AG20443 (cell line): Measurements from ENCODE around the gene BBIP1.
"Not testable (repeated sequence)": the region's sequence is repeated elsewhere in the genome, so short reads cannot be mapped to it uniquely, and the experiment has no call there.

ENCODE experiments used
- DNase-seq: peaks from one replicate; pipeline ENCODE4 v3.0.0; 2012; ENCODE audit warnings: low spot score, mixed read lengths

The BBIP1 gene

DNA sequence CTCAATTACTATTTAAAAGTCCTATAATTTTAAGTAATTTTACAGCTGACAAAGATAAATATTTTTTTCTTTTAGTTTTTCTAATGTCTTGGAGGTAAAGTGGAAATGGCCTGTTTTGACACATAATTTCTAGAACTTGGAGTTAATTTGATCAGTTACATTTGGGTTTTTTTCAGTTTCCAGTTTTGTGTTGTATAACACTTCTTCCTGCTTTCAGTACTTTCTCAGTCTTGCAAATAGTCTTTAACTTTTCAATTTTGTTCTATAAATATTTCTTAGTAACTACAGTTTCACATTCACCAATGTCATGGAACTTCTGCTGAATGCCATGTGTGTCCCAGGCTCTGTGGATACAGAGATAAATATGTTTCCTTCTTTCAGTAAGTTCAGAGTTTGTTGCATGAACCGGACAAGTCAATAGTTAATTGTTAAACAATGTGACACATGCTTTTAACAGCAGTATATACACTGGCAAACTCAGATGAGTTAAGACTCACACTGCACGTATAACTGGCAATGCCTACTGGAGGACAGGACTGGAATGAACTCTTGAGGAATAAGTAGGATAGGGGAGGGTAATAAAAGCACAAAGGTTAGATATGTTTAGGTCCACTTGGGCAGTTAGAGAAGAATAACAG lies 5.0 kb upstream of the BBIP1 start:
- DNase-seq: no peak

DNA sequence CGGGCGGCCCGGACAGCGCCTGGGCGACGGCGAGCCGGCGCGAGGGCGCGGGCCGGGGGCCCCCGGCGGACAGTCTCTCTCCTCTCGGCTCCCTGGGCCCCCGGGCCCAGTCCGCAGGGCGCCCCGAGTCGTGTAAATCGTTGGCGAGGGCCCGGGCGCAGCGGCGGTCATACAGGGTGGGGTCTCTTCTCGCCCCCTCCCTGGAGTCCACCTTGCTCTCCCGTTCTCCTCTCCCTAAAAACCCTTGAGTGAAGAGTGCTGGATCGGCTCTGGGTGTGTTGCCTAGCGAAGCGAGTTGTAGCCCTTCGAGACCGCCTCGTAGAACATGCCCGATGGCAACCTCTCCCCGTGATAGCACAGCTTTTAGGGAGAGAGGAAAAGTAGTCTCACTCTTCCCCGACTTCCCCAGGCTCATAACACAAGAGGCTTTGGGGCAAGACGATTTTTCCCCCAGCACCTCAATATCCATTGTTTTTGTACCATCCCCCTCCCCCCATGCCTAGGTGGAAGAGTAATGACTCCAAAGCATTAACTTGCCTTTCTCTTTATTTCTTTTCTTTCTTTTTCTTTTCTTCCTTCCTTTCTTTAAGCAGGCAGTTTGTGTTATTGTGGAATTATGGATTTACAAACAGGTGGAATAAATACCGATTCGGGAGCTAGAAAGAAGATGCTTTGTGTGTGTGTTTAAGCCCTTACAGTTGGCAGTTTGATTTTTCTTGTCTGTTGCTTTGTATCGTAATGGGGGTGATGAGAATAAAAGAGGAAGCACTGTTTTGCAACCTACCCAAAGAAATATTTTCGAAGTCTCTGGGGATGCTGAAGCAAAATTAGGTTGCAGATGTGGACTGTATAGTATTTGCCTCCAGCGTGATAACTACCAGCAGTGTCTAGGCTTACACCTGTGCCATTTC lies 1.2 kb upstream of the BBIP1 start:
- DNase-seq: peak; percentile 15

DNA sequence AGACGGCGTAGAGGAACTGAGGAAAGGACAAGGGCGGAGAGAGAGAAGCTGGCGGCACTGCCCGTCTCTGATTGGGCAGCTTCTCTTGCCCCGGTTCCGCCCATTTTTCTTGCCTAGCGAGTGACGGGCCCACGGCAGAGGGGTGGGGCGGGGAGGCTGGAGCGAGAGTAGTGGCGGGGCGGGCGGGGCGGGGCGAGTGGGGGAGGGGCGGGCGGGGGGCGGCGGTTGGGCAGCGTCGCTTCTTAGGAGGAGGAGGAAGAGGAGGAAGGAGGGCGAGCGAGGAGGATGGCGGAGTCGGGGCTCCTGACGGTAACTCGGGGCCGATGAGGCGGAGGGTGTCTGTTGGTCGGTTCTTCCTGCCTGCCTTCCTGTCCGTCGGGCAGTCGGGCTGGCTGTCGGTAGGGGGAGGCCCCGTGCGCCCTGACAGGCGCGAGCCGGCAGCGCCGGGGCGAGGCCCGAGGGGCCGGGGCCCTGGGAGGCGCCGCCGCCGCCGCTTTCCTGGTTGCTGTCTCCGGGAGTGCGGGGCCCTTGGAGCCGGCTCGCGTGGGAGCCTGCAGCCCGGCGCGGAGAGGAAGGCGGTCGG lies 460 bp upstream of the BBIP1 start, which contains the start of gene SHOC2:
TSS of gene SHOC2 (plus strand) at position 256 of the 583 bp plus-strand sequence. CDS start 44,755 bp downstream, outside the sequence.
- DNase-seq: peak; percentile 93

DNA sequence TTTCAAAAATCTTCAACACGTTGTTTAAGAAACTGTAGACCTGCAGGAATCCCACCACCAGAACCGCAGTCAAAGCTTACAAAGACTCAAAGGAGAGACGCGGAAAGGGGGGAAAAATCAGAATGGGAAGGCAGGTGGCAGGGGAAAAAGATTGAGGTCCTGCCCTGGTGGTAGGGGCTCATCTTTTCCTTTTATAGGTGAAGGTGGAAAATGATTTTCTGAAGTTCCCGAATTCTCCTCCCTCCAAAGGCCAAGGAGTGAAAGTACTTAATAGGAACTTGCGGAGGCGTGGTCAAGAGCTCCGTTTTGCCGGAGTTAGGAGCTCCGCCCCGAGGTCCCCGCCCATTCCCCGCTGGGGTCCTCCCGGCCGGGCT lies 724 bp downstream of the BBIP1 start:
- peak; percentile 95 for DNase-seq

DNA sequence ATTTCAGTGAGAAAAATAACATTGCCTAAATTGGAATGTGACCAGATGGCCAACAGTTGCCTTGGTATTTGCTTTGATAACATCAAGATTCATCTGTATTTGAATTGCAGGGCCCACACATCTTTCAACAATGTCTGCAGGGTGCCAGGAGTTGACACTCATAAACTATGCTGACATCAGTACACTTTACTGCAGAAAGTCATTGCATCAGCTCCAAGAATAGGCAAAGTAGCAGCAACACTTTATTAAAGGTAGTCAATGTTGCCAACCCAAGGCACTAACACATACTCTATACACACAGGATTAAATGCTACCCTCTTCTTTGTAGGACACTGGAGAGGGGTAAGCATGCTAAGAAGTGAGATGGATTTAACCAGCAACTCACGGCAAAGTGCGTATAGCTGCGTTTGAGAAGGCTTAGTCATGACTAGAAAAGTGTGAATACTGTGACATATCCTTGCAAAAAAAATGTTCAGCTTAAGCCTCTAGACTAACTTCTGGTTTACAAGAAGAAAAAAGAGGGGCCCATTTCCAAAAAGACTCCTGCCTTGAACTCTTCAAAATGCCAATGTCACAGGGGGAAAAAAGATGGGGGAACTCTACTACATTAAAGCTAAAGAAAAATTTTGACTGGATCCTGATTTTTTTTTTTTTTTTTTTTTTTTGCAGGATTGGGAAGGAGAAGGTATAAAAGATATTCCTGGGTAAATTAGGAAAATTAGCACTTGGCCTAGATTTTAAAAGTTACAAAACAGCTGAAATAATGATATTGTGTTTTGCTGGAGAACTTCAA lies 2.2 kb downstream of the BBIP1 start:
- peak; percentile 64 for DNase-seq

DNA sequence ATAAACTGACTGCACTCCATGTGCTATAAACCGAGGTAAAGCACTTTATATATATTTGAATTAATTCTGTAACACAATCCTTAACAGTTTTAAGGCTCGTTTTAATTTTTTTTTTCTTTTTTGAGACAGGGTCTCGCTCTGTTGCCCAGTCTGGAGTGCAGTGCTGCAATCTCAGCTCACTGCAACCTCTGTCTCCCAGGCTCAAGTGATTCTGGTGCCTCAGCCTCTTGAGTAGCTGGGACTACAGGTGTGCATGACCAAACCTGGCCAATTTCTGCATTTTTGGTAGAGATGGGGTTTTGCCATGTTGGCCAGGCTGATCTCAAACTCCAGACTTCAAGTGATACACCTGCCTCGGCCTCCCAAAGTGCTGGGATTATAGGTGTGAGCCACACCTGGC lies 3.4 kb downstream of the BBIP1 start:
- DNase-seq: not testable (repeated sequence)

DNA sequence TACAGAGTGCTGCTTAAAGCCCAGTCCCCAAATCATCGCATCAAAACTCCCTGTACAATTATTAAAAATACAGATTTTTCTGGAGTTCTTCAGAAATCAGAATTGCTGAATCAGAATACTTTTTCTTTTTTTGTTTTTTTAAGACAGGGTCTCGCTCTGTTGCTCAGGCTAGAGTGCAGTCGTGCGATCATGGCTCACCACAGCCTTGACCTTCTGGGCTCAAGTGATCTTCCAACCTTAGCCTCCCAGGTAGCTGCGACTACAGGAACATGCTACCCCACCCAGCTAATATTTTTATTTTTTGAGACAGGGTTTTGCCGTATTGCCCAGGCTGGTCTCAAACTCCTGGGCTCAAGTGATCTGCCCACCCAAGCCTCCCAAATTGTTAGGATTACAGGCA lies 3.9 kb downstream of the BBIP1 start:
- DNase-seq: no peak

DNA sequence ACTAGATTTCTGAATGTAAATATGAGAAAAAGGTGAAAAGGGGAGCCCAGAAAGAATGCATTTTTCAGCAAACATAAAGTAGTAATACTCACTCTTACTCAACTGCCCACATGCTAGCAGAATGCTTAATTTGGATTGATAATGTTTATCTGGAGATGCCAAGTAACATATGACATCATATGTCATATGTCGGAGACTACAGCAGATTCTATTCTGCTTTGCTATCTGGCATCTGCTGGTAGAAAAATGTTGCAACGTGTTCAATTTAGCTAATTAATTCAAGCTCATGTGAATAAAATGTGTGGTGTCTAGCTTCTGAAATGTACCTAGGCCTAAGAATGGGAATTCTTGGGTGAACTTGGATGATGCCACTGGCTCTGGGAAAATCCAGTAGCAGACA lies 4.5 kb downstream of the BBIP1 start:
- DNase-seq: no peak

DNA sequence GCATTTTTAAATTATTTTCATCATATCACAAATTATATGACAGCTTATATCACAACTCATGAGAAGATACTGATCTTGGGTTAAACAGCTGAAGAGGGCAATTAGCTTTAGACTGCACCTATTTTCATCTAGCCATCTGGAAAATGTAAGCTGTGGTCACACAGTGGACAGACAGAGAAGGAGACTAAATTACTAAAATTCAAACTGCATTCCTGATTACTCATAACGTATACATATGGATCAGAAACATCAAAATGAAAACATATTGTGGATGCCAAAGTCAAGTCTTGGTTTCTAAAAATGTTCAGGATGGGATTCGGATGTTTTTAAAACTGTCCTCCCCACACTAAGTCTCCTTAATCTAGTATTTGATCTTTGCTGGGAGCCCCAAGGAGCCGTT lies 6.6 kb downstream of the BBIP1 start:
- DNase-seq: peak; percentile 21

DNA sequence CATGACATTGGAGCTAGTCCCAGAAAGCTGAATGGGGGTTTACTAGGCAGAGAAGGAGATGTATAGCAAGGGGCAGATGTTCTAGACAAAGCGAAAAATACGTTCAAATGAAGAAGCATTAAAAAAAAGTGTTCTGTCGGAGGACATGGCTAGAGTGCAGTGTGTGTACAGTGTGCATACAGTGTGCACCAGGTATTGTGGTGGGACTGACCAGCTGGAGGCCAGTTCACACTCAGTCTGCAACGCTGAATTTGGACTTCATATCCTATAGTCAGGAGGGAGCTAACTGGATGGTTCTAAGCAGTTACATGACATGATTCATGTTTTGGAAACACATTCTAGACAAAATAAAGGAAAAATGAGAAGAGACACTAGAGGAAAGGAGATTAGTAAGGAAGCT lies 8.8 kb downstream of the BBIP1 start:
- no peak for DNase-seq

DNA sequence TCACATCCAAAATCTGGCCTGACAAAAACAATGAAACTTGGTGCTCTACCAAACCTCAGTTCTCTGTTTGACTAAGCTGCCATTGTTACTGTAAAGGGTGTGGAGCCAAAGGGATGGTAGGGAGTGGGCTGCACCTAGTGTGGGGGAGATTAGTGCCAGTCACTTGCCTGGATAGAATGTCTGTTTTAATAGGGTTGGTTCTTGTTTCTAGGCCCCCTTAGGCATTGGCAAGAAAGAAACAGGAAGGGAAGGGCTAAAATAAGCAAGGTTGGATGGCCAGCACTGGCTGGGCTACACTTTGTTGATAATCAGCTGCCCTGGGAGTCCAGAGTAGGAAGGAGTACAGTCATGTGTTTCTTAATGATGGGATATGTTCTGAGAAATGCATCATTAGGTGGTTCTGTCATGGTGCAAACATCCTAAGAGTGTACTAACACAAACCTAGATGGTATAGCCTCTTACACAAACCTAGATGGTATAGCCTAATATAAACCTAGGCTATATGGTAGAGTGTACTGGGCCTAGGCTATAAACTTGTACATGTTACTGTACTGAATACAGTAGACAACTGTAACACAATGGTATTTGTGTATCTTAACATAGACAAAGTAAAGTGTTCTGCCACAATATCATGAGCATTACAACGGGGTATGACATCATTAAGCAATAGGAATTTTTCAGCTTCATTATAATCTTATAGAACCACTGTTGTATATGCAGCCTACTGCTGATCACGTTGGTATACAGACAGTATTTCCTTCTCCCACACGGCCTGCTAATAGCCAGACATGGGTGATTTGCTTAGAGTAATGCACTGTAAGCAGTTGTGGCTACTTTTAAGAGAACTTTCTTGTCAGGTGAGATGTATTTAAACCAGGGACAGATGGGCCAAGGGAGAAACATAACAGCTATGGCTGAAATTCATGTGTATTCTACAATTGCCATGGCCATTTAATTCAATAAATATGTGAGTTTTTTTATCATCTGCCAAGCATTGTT lies 15.4 kb downstream of the BBIP1 start:
- no peak for DNase-seq

DNA sequence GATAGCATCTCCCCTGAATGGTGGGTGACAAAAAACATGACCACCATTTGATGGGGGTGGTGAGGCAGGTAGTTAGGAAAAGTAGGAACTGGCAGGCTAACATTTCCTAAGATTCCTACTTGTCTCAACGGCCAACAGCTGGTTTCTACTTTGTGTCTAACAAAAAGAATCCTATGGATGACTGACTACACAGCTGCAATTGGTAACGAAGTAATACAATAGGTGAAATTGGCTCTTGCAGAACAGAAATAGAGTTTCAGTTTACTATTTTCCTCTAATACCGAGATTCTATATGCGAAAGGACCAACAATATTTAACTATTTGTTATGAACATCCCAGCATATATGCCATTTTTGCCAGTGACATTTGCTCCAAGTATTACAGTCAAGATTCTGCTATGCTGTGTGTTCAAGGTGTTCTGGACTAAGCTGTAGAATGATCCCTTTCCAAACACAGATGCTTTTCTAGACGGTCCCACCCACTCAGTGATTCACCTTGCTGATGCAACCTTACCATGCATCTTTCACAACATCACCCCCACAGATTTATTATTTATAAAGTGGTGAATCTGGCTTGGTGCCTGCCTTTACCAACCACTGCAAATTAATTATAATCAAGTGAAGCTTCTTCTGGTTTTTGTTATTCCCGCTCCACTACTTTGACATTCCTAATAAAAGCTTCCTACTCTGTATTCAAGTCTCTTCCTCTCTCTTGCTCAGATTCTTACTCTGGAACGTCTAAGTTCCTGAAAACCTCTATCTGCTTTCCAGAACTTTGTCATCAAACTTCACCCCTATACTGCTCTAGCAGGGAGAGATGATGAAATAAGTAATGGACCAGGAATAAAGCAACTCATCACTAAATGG lies 16.8 kb downstream of the BBIP1 start:
- peak; percentile 56 for DNase-seq

DNA sequence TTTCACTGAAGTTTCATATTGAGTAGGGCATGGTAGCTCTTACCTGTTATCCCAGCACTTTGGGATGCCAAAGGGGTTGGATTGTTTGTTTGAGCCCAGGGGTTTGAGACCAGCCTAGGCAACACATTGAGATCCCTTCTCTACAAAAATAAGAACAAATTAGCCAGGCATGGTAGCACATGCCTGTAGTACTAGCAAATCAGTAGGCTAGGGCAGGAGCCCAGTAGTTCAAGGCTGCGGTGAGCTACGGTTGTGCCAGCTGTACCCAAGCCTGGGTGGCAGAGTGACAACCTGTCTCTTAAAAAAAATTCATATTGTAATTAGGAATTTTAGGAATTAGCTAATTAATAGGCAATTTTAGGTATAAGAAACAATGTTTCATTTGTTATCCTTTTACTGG lies 18.0 kb downstream of the BBIP1 start:
- DNase-seq: no peak

DNA sequence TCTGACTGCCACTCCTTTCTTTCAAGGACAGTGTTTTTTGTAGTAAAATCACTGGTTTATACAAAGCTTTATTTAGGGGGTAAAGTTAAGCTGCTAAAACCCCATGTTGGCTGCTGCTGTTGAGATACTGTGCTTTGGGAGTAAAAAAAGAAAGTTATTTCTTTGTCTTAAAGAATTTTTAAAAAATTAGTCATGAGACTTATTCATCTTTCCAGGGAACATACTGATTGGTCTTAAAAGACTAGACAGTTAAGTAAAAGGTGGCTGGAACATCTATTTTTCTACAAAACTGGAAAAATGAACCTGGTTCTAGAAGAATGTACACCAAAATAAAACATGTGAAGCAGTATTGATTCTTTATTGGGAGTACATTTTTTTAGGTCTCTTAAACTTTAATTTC lies 20.6 kb downstream of the BBIP1 start:
- DNase-seq: no peak

DNA sequence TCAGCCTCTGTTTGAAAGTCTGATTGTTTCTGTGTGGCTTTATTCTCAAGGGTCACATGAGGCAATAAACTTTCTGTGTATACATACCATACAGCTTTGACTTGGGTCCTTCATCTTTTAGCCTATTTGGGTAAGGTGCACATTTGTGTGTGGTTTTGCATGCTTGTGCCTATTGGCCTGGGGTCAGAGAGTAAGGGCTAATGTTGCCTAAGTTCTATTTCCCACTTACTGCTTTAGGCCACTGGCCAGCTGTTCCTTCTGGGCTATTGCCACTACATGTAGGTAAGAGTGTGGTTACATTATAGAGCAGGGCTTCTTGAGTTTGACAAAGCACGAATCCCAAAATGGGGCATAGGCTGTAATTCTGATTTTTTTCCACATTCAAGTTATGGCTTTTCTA lies 21.8 kb downstream of the BBIP1 start:
- no peak for DNase-seq

DNA sequence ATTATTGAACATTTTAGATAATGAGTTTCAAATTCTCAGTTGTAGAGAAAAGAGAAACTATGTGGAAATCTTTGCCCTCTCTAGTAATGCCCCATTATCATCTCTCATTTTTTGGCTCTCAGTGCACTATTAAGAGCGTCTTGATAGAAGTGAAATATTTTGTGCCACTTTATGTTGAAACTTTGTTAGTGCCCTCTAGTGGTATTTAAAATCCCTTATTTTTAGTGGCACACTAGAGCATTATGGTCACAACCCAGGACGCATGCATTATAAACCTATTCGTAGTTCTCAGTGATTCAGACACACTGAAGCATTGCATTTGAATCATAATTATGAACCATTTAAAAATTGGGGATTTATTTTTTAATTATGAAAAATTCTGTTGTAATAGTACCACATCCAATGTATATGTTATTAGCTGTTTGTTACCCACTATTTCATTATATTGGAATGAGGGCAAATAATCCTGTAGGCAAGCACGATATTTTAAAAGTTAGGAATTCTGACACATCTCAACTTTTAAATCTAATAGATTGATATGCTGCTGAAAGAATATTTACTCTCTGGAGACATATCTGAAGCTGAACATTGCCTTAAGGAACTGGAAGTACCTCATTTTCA lies 25.3 kb downstream of the BBIP1 start:
- DNase-seq: peak; percentile 41

DNA sequence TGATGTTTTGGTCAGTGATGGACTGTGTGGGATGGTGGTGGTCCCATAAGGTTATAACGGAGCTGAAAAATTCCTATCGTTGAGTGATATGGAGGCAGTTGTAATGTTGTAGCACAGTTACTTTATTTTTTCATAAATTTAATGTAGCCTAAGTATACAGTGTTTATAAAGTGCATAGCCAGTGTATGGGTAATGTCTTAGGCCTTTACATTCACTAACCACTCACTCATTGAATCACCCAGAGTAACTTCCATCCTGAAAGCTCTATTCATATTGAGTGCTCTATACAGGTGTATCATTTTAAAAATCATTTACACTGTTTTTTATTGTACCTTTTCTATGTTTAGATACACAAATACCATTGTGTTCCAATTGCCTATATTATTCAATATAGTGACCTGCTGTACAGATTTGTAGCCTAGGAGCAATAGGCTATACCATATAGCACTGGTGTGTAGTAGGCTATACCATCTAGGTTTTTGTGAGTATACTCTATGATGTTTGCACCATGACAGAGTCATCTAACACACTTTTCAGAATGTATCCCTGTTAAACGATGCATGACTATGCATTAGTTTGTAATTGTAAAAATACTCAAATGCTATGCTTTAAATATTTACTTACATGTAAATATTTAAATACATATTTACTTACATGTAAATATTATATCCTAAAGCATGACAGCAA lies 26.2 kb downstream of the BBIP1 start:
- DNase-seq: no peak

DNA sequence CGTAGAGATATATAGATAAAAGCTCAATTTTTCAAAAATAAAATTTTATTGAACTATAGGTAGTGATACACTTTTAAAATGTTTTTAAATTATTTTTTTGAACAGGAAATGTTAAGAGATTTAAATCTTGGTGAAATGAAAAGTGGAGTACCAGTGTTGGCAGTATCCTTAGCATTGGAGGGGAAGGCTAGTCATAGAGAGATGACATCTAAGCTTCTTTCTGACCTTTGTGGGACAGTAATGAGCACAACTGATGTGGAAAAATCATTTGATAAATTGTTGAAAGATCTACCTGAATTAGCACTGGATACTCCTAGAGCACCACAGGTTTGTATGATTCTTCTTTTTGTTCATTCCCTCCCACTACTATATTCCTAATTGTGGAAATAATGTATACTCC lies 31.4 kb downstream of the BBIP1 start:
- no peak for DNase-seq
